Airway epithelial cell (primary cell): ENCODE measurements around the gene PSG1. TPM values are rescaled to one million over a fixed set of nuclear protein-coding genes. Genes with fewer than 3 reads are reported as not detected.

Experiments
- total RNA-seq: library from RNA; depleted of rRNA; stranded (reverse); fragments of >200 nt; gene quantifications from 2 replicates; pipeline ENCODE4 v1.2.3, GENCODE V29; 2015

PSG1 gene
- total RNA-seq: not detected in 2 replicates

DNA sequence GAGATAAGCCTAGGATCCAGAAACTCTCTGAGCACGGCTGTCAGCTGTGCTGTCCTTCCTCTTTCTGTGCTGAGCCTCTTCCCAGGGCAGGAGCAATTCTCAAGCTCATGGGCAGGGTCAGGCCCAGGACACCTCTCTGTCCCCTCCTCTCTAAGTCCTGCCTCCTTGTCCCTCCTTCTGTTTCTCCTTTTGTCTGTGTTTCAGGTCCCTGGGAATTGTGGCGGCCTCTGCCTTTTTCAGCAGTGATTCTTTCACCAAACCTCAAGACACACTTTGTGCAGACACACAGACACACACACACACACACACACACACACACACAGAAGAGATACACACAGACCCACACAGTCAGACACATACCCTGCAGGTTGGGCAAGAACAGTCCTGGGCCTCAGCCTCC lies at the start of gene PSG1:
Gene PSG1 (minus strand): TSS at position 101 of the 400 bp plus-strand sequence. CDS start 132 bp downstream, outside the sequence.

DNA sequence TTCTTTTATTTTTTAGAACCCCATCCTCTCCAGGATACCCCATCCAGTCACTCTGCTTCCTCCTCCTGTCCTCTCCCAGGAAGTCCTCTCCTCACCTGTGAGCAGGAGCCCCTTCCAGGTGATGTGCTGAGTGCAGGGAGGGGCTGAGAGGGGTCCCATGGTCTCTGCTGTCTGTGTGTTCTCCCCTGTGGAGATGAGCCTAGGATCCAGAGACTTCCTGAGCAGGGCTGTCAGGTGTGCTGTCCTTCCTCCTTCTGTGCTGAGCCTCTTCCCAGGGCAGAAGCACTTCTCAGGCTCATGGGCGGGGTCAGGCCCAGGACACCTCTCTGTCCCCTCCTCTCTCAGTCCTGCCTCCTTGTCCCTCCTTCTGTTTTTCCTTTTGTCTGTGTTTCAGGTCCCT lies 38.1 kb upstream of the PSG1 start, which contains the start of gene PSG6:
Gene PSG6 (minus strand): TSS at position 261 of the 400 bp plus-strand sequence. CDS start 102 bp downstream, at position 159.

Other genes with a start within 250 kb of the PSG1 start
- gene PSG3, start 139.2 kb downstream of the PSG1 start, total RNA-seq: not detected in 2 replicates
- not detected in 2 replicates for gene PSG8, start 114.0 kb downstream of the PSG1 start, total RNA-seq
- gene PSG6, start 38.2 kb upstream of the PSG1 start, total RNA-seq: not detected in 2 replicates
- gene PSG7, start 57.5 kb upstream of the PSG1 start, total RNA-seq: not detected in 2 replicates
- not detected in 2 replicates for gene PSG11, start 146.8 kb upstream of the PSG1 start, total RNA-seq
- gene PSG2, start 203.0 kb upstream of the PSG1 start, total RNA-seq: not detected in 2 replicates